GM18508 (cell line): ENCODE results near the gene LCLAT1.

Source experiments
- ATAC-seq: cut with Tn5 transposase; IDR thresholded peaks from one replicate; pipeline ENCODE4 v1.9.1; 2021; ENCODE audit warnings: moderate number of reproducible peaks; ENCODE audit not compliant: insufficient read depth, unreplicated experiment

Gene LCLAT1

DNA sequence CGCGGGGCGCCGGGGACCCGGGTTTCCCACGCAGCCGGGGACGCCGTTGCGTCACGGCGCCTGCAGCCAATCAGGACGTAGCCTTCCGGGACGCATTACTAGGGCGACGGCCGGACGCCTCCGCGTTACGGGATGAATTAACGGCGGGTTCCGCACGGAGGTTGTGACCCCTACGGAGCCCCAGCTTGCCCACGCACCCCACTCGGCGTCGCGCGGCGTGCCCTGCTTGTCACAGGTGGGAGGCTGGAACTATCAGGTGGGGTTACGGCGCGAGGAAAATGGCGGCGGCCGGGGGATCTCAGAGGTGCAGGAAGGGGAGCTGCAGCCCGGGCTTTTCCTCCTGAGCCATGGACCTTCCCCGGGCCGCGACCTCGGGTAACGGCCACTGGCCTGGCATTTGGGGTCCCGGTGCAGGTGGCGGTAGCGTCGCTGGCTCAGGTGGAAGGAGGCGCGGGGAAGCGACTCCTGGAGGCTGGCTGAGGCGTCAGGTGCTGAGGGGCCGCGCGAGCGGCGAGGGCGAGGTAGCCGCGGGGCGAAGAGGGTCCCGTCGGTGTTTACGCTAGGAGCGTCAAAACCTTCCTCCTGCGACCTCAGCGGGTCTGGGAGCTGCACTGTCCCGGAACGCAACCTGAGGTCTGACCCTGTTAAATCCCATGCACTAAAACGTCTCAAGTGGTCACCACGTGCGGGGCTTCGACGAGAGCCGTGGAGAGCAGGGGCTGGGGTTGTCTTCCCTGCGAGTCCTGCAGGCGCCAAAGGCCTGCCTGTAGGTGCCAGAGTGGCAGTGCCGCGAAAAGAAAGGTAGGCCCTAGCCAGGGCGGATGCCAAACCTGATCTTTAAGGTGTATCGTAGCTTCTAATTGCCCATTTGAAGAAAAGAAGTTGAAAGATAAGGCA is at the start of gene LCLAT1:
LCLAT1 (plus strand) TSS at position 98 of the 897 bp plus-strand sequence. CDS start 78,345 bp downstream, outside the sequence.
- peak; percentile 87 for ATAC-seq

DNA sequence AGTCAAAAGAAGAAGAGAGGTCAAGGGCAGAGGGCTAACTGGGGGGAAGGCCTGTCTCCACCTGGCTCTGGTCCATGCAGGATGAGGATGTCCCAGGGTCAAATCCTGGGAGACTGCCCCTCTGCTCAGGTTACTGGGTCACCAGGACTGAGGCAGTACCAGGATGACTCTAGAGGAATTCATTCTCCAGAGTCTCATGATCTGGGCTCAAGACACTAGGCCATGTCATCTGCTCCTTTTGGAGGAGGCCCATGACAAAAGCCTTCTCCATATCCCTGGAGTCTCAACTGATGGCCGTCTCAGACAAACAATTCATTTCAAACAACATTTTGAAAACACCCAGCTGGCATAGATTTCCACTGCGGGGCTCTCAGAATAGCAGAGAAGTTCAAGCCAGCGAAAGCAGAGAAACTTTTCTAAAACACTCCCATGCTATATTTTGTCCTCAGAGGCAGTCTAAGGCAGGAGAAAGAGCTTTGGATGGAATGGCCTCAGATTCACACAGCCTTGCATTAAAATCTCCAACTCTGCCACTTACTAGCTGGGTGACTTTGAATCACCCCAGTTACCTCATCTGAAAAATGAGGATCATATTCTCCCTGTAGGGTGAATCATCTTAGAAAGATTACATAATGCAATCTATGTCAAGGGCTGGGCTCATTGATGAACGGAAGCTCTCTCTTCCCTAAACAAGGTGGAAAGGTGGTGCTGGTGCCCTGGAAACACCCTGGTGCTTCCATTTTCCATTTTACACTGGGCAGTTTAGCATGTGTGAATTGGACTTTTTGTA is 48.8 kb upstream of the LCLAT1 start:
- no peak for ATAC-seq

DNA sequence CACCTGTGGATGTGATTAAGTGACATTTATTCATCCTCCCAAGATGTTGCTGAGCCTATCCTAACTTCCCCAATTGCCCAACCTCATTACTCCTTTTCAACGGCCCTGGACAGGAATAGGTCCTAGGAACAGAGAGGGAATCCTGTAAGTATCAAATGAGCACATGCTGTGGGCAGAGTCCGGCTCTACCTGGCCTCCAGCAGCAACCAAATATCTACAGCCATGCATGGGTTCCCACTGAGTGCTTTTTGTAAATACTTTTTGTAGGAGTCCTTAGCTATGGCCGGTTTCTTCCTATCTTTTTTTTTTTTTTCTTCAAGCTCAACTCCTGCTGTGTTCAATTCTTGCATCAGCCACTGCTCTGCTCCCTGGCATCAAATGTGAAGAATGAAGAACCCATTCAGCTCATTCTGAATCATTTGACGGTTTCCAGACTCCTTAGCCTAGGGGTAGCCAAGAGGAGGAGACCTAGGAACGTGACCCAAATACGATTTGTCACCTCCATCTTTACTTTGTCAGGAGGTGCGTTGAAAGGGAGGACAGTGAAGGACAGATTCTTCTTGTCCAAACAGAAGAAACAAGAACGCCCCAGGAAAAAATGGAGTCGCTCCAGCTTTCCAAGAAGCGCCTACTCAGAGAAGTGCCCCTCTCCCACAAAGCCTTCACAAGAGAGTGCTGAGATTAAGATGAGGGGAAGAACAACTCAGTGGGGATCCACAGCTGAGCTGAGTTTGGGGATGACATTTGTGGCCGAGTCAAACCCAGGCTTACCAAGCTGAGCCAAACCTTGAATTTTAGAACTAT is 46.7 kb upstream of the LCLAT1 start:
- no peak for ATAC-seq

DNA sequence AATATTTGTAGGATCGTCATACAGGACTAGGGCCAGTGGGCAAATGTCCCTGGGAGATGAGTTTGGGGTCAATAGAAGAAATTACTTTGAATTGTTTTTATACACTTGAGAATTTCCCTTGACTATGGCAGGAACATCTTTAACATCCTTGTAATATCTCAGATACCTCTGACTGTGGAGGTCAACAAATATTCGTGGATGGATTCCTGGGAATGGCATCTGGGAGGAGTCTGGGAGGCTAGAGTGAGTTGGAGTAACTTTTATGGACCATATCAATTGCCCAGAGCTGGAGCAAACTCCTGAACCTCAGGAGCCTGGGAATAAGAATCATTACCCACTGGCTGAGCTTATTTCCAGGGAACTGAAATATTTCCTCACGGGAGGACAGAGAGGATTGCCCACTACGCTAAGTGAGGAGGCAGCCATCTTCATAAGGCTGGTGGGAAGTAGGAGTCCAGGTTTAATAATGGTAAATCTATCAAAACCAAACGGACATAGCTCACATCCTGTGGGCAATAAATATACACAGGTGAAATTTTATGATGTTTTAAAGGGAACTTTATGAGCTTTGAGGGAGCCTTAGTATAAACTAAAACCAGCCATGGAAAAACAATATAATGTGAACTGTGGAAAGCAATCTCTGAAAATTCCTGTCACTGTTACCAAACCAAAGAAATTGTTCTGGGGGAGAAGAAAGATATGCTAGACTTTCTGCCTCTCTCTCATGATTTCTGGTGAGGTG is 44.4 kb upstream of the LCLAT1 start:
- no peak for ATAC-seq

GRCh38 chr2:30403592-30404312 is 43.3 kb upstream of the LCLAT1 start:
- no peak for ATAC-seq

DNA sequence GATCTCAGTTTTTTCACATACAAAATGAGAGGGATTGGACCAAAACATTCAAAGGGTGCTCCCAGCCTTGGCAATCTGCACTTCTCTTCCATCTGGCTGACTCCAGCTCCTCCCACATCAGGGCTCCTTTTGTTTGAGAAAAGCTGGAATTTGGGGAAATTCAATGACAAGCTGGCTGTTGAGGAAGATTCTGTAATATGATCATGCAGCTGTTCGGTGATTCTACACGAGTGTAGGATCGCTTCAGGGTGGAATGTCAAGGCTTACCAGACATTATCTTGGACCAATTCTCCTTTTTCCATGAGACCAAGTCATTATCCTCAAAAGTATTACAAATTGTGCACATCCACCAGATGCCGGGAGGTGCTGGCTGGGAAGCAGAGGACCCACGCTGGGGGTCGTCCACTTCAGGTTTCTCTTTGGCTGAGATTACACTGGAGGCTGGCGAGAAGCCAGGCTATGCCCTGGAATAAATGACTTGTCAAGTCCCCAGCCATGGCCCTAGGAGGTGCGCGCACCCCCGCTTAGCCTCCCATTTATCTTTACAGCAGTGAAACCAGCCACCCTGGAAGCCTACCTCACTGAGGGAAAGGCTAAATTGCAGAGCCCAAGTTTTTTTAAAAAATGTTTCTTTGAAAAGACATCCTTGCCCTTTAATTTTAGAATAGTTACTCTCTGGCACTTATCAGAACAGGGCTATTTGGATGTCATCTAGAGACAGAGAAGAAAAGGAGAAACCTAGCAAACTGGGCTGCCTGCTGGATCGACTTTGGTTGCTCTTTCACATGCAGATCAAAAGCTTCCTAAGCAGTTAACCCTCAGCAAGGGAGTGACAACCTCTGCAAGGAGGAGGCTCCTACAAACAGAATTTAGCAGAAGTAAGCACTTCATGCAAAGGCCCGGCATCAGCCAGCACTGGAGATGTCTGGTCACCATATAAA is 42.5 kb upstream of the LCLAT1 start:
- no peak for ATAC-seq

- ATAC-seq = no peak
Measured at GRCh38 chr2:30405260-30405605, 41.8 kb upstream of the LCLAT1 start.

DNA sequence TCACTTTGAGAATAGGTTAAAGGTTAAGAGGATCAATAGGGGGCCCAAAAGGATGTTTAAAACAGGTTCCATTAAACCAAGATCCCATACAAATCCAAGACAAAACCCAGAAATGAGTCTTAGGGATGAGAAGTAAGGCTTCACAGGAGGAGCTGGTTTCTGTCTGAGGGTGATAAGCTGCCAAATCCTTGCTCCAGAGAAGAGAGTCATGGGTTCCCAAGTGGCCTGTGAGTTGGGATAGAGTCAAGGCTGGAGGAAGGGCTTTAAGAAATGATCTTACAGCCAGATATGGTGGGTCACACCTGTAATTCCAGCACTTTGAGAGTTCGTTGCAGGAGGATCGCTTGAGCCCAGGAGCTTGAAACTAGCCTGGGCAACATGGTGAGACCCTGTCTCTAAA is 40.2 kb upstream of the LCLAT1 start:
- no peak for ATAC-seq

GRCh38 chr2:30408961-30409387 is 38.1 kb upstream of the LCLAT1 start:
- ATAC-seq = no peak

- no peak for ATAC-seq
Measured at GRCh38 chr2:30410217-30410616, 36.8 kb upstream of the LCLAT1 start.

- ATAC-seq = no peak
Measured at GRCh38 chr2:30412047-30412683, 34.9 kb upstream of the LCLAT1 start.

DNA sequence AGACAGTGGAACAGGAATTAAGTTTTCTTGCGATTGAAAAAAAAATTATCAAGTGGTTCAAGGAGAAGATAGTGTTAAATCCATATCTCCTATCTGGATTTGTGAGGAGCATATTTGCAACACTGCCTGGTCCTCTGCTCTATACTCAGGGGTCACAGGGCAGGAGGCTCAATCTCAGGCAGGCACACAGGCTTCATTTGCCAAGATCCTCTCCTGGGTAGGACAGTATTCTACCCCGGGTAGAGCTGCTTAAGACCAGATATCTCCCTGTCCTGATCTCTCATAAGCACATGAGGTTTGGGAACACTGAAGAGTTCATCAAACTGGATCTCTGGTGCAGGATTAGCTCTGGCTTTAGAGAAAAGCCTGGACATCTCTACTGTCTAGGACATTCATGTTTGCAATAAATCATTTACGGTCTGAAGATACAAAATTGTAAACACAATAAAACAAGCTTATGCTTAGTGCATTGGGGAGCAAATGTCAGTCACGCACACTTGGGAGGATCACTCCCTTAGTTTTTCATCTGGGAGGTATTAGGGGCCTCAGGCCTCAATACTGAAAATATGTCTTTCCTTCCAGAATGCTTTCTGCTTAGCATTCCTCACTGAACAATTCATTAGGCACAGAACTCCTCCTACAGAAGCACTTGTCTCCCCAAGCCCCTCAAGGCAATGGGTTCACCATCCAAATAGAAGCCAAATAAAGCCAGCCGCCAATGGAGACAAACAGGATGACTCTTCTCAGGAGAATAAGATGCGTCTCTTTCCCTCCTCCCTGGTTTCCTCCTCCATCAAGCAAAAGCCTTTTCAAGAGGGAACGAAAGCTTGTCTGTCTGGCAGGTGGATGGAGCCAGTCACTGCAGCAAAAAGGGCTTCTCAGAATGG is 34.1 kb upstream of the LCLAT1 start:
- ATAC-seq = no peak

DNA sequence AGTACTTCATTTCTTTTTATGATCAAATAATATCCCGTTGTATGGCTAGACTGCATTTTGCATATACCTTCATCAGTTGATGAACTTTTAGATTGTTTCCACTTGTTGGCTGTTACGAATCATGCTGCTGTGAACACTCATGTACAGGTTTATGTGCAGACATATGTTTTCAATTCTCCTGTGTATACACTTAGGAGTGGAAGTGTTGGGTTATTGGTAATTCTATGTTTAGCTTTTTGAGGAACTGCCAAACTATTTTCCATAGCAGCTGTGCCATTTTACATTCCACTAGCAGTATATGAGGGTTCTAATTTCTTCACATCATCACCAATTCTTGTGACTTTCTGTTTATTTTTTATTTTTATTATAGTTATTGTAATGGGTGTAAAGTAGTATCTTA is 32.1 kb upstream of the LCLAT1 start:
- ATAC-seq = no peak

GRCh38 chr2:30417253-30417652 is 29.8 kb upstream of the LCLAT1 start:
- ATAC-seq = no peak

- ATAC-seq = no peak
Measured at GRCh38 chr2:30421026-30421603, 25.9 kb upstream of the LCLAT1 start.

- no peak for ATAC-seq
Measured at GRCh38 chr2:30421604-30422443, 25.2 kb upstream of the LCLAT1 start.
